Measurements from ENCODE around the gene CDC42BPB. TPM values are rescaled to one million over a fixed set of nuclear protein-coding genes. Genes with fewer than 3 reads are reported as not detected.

The CDC42BPB gene
- total RNA-seq, 4 donors from 2014 or later: 85.8 to 170 (median 102) TPM

GRCh38 chr14:102988054-102988453 lies 69.3 kb downstream of the CDC42BPB start:
- TF ChIP-seq CTCF (IDR thresholded peaks at IDR 0.05; ENCODE audit: low read depth): no peak

- no peak for TF ChIP-seq CTCF (IDR thresholded peaks at IDR 0.05; ENCODE audit: low read depth)
These were observed 70.4 kb downstream of the CDC42BPB start for GRCh38 chr14:102986810-102987579.

GRCh38 chr14:102985665-102986064 lies 71.7 kb downstream of the CDC42BPB start:
- TF ChIP-seq CTCF (IDR thresholded peaks at IDR 0.05; ENCODE audit: low read depth): no peak

GRCh38 chr14:102984336-102985102 lies 72.8 kb downstream of the CDC42BPB start:
- TF ChIP-seq CTCF (IDR thresholded peaks at IDR 0.05; ENCODE audit: low read depth): no peak

GRCh38 chr14:102983496-102983895 lies 73.9 kb downstream of the CDC42BPB start:
- TF ChIP-seq CTCF (IDR thresholded peaks at IDR 0.05; ENCODE audit: low read depth): no peak

- TF ChIP-seq CTCF (IDR thresholded peaks at IDR 0.05; ENCODE audit: low read depth): no peak
These were observed 74.4 kb downstream of the CDC42BPB start for GRCh38 chr14:102982852-102983470.

GRCh38 chr14:102980409-102980810 lies 76.9 kb downstream of the CDC42BPB start:
- no peak for TF ChIP-seq CTCF (IDR thresholded peaks at IDR 0.05; ENCODE audit: low read depth)
